GM13976 (cell line): Measurements from ENCODE around the gene EFNA4.
A peak's percentile ranks its signal among the peaks of the same experiment; 100 is the strongest.

ENCODE experiments used
- DNase-seq: peaks from one replicate; pipeline ENCODE4 v3.0.0; 2012; ENCODE audit warnings: low spot score
- CTCF ChIP-seq: IDR thresholded peaks from 2 replicates; pipeline ENCODE4 v1.5.1; 2012; ENCODE audit warnings: borderline replicate concordance, mild to moderate bottlenecking; ENCODE audit not compliant: insufficient read depth; ENCODE audit errors: extremely low read depth, missing control alignments, control extremely low read depth
- in situ Hi-C: fragments of 300-500 bp; cut with MboI; formaldehyde crosslinking; loops from one replicate; pipeline ENCODE4 v1.12.0; 2022; ENCODE audit warnings: low sequenced_read_pairs, mixed read lengths, inconsistent platforms; ENCODE audit not compliant: unreplicated experiment

The EFNA4 gene

GRCh38 chr1:155044365-155044764 is 19.2 kb upstream of the EFNA4 start:
- no peak for TF ChIP-seq CTCF
- in situ Hi-C loops = no loop called here
- no peak for DNase-seq

GRCh38 chr1:155044812-155045657 is 18.5 kb upstream of the EFNA4 start:
- in situ Hi-C loops = no loop called here
- DNase-seq = peak; percentile 83
- TF ChIP-seq CTCF = peak; percentile 74

- no peak for TF ChIP-seq CTCF
- DNase-seq = no peak
- in situ Hi-C loops = no loop called here
Measured at GRCh38 chr1:155048449-155049334, 14.8 kb upstream of the EFNA4 start.

GRCh38 chr1:155049651-155050559 is 13.6 kb upstream of the EFNA4 start:
- no peak for DNase-seq
- in situ Hi-C loops = loop anchor here (25.0 kb wide), 1 partner anchor 488 kb away; the partner anchor contains the start of genes CHRNB2 and UBE2Q1
- TF ChIP-seq CTCF = no peak

GRCh38 chr1:155050560-155051341 is 12.8 kb upstream of the EFNA4 start, which contains the start of gene ADAM15:
TSS of gene ADAM15 (plus strand) at chr1:155051316. CDS start at chr1:155051387, 71 bp downstream.
- in situ Hi-C loops = loop anchor here (25.0 kb wide), 1 partner anchor 488 kb away; the partner anchor contains the start of genes CHRNB2 and UBE2Q1
- TF ChIP-seq CTCF = peak; percentile 99
- DNase-seq = peak; percentile 99
